MM.1S (cell line): ENCODE results near the gene ALDH5A1.

Experiments
- CTCF ChIP-seq: fragments of 300-600 bp; sonication (generic); IDR thresholded peaks from 2 replicates; pipeline ENCODE4 v1.5.1; 2016; ENCODE audit warnings: antibody characterized with exemption, low read length, mixed read lengths
- EZH2phosphoT487 ChIP-seq: fragments of 300-600 bp; sonication (generic); IDR thresholded peaks from 2 replicates; pipeline ENCODE4 v1.6.1; 2018; ENCODE audit warnings: antibody characterized with exemption, low read length

- TF ChIP-seq CTCF (no peak), EZH2phosphoT487 (no peak)
These were observed 9.5 kb downstream of the ALDH5A1 start for GRCh38 chr6:24504287-24504648.
